ENCODE results near the gene MYL6.
A peak's percentile ranks its signal among the peaks of the same experiment; 100 is the strongest.
"Not testable (repeated sequence)": the region's sequence is repeated elsewhere in the genome, so short reads cannot be mapped to it uniquely, and the experiment has no call there.

The MYL6 gene

GRCh38 chr12:56129942-56130495 lies 28.1 kb upstream of the MYL6 start:
- DNase-seq: no peak

GRCh38 chr12:56130876-56131275 lies 27.3 kb upstream of the MYL6 start:
- DNase-seq: no peak

GRCh38 chr12:56134897-56135296 lies 23.3 kb upstream of the MYL6 start:
- no peak for DNase-seq

- DNase-seq: no peak
These were observed 20.1 kb upstream of the MYL6 start for GRCh38 chr12:56137853-56138571.

GRCh38 chr12:56141946-56142784 lies 16.0 kb upstream of the MYL6 start:
- no peak for DNase-seq

GRCh38 chr12:56143217-56143616 lies 14.9 kb upstream of the MYL6 start:
- no peak for DNase-seq

- no peak for DNase-seq
These were observed 14.3 kb upstream of the MYL6 start for GRCh38 chr12:56143870-56144269.

GRCh38 chr12:56145217-56145616 lies 12.9 kb upstream of the MYL6 start:
- DNase-seq: no peak

- DNase-seq: peak; percentile 5
These were observed 11.4 kb upstream of the MYL6 start for GRCh38 chr12:56146492-56147460.

GRCh38 chr12:56150563-56150962 lies 7.6 kb upstream of the MYL6 start:
- DNase-seq: no peak

GRCh38 chr12:56151672-56152131 lies 6.5 kb upstream of the MYL6 start:
- DNase-seq: peak; percentile 56

GRCh38 chr12:56152132-56152755 lies 5.9 kb upstream of the MYL6 start, which contains the start of gene MYL6B:
TSS of gene MYL6B (plus strand) at chr12:56152587. CDS start at chr12:56153919, 1,332 bp downstream.
- DNase-seq: peak; percentile 84

GRCh38 chr12:56152756-56153677 lies 5.1 kb upstream of the MYL6 start:
- no peak for DNase-seq

GRCh38 chr12:56153678-56154065 lies 4.5 kb upstream of the MYL6 start:
- no peak for DNase-seq

- no peak for DNase-seq
These were observed 3.9 kb upstream of the MYL6 start for GRCh38 chr12:56154246-56154771.

GRCh38 chr12:56154818-56155217 lies 3.3 kb upstream of the MYL6 start:
- DNase-seq: no peak

- DNase-seq: no peak
These were observed 2.8 kb upstream of the MYL6 start for GRCh38 chr12:56155256-56155845.

- DNase-seq: not testable (repeated sequence)
These were observed 1.5 kb upstream of the MYL6 start for GRCh38 chr12:56156464-56157200.
